Measurements from ENCODE around the gene ZNF211.

DNA sequence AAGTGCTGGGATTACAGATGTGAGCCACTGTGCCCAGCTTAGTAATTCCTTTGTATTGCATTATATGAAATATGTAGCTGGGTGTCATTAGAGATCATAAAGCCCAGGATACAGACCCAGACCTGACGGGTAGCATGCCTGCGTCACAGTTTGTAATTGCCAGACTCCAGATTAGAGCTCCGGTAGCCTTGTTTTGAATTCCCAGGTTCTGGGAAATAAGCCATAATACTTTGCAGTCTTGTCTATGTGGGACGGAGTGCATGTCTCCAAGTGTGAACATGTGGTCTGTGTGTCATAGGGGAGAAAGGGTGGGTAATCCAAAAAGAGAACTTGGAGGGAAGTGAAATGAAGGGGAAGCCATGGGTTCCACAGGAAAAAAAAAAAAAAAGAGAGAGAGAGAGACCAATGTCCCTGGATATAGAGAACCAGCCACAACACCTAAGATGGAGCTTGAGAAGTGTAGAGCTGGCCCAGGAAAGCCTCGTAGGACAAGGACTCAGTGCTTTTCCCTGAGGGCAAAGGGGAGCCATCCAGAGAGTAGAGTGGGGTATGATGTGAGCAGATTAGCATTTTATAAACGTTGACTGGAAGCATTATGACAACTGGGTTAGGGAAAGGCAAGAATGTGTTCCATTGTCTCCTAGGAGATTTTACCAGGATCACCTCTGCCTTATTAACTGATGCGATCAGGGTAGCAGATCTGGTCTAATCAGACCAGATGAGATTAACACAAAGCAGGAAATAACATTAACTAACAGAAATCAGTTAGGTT is 38.3 kb downstream of the ZNF211 start:
- TF ChIP-seq EGR1 (IDR thresholded peaks at IDR 0.05; ENCODE audit: low read depth) (no peak), POLR2A (IDR thresholded peaks at IDR 0.05; ENCODE audit: borderline replicate concordance, extremely low read depth, insufficient read depth, insufficient read length) (no peak), JUND (IDR thresholded peaks at IDR 0.05) (no peak), ZFX (IDR thresholded peaks at IDR 0.05) (no peak), CEBPB (IDR thresholded peaks at IDR 0.05; ENCODE audit: low read depth) (no peak), POLR2AphosphoS5 (IDR thresholded peaks at IDR 0.05; ENCODE audit: low read depth, low read length) (no peak), SIN3A (IDR thresholded peaks at IDR 0.05; ENCODE audit: low read depth) (no peak), SRF (IDR thresholded peaks at IDR 0.05; ENCODE audit: low read depth) (no peak), EZH2 (IDR thresholded peaks at IDR 0.05) (no peak)
- TF ChIP-seq, protein P1, sequence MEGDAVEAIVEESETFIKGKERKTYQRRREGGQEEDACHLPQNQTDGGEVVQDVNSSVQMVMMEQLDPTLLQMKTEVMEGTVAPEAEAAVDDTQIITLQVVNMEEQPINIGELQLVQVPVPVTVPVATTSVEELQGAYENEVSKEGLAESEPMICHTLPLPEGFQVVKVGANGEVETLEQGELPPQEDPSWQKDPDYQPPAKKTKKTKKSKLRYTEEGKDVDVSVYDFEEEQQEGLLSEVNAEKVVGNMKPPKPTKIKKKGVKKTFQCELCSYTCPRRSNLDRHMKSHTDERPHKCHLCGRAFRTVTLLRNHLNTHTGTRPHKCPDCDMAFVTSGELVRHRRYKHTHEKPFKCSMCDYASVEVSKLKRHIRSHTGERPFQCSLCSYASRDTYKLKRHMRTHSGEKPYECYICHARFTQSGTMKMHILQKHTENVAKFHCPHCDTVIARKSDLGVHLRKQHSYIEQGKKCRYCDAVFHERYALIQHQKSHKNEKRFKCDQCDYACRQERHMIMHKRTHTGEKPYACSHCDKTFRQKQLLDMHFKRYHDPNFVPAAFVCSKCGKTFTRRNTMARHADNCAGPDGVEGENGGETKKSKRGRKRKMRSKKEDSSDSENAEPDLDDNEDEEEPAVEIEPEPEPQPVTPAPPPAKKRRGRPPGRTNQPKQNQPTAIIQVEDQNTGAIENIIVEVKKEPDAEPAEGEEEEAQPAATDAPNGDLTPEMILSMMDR (IDR thresholded peaks at IDR 0.05 in 2 of 3, conservative IDR thresholded peaks at IDR 0.05 in 1 of 3; ENCODE audit: borderline replicate concordance in 1 of 3, insufficient read depth in 1 of 3, low read depth in 2 of 3, low read length in 2 of 3): no peak
- TF ChIP-seq, protein P2, sequence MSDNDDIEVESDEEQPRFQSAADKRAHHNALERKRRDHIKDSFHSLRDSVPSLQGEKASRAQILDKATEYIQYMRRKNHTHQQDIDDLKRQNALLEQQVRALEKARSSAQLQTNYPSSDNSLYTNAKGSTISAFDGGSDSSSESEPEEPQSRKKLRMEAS (IDR thresholded peaks at IDR 0.05): no peak
- TF ChIP-seq, protein P3, sequence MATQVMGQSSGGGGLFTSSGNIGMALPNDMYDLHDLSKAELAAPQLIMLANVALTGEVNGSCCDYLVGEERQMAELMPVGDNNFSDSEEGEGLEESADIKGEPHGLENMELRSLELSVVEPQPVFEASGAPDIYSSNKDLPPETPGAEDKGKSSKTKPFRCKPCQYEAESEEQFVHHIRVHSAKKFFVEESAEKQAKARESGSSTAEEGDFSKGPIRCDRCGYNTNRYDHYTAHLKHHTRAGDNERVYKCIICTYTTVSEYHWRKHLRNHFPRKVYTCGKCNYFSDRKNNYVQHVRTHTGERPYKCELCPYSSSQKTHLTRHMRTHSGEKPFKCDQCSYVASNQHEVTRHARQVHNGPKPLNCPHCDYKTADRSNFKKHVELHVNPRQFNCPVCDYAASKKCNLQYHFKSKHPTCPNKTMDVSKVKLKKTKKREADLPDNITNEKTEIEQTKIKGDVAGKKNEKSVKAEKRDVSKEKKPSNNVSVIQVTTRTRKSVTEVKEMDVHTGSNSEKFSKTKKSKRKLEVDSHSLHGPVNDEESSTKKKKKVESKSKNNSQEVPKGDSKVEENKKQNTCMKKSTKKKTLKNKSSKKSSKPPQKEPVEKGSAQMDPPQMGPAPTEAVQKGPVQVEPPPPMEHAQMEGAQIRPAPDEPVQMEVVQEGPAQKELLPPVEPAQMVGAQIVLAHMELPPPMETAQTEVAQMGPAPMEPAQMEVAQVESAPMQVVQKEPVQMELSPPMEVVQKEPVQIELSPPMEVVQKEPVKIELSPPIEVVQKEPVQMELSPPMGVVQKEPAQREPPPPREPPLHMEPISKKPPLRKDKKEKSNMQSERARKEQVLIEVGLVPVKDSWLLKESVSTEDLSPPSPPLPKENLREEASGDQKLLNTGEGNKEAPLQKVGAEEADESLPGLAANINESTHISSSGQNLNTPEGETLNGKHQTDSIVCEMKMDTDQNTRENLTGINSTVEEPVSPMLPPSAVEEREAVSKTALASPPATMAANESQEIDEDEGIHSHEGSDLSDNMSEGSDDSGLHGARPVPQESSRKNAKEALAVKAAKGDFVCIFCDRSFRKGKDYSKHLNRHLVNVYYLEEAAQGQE (IDR thresholded peaks at IDR 0.05; ENCODE audit: low read depth): no peak
- TF ChIP-seq, protein P4, sequence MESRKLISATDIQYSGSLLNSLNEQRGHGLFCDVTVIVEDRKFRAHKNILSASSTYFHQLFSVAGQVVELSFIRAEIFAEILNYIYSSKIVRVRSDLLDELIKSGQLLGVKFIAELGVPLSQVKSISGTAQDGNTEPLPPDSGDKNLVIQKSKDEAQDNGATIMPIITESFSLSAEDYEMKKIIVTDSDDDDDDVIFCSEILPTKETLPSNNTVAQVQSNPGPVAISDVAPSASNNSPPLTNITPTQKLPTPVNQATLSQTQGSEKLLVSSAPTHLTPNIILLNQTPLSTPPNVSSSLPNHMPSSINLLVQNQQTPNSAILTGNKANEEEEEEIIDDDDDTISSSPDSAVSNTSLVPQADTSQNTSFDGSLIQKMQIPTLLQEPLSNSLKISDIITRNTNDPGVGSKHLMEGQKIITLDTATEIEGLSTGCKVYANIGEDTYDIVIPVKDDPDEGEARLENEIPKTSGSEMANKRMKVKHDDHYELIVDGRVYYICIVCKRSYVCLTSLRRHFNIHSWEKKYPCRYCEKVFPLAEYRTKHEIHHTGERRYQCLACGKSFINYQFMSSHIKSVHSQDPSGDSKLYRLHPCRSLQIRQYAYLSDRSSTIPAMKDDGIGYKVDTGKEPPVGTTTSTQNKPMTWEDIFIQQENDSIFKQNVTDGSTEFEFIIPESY (IDR thresholded peaks at IDR 0.05; ENCODE audit: extremely low read depth, insufficient replicate concordance, low read length): no peak
- TF ChIP-seq, protein P5, sequence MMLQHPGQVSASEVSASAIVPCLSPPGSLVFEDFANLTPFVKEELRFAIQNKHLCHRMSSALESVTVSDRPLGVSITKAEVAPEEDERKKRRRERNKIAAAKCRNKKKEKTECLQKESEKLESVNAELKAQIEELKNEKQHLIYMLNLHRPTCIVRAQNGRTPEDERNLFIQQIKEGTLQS (IDR thresholded peaks at IDR 0.05): no peak

Data from HCT116 (cell line).